GM12878 (cell line): ENCODE results near the gene AHCYL2. TPM values are rescaled to one million over a fixed set of nuclear protein-coding genes. Genes with fewer than 3 reads are reported as not detected.

Experiments
- ATAC-seq: fragments of 200-7000 bp; cut with Tn5 transposase; 3 replicates; pipeline ENCODE4 v1.9.1; 2020; ENCODE audit warnings: mild to moderate bottlenecking, moderate library complexity
- BruUV-seq: library from RNA; stranded (reverse); fragments of 400-500 nt; replicated peaks from 2 replicates; lab custom pipeline; 2021; lab: Mats Ljungman, UMichigan
- CTCF ChIA-PET: fragments of 300-600 bp; sonication (Branson Sonifier 250); formaldehyde crosslinking; extraction: SDS; loops from one replicate; lab custom pipeline; 2021; ENCODE audit warnings: inconsistent platforms; lab: Yijun Ruan, JAX
- POLR2A ChIA-PET: fragments of 350-600 bp; formaldehyde crosslinking; extraction: SDS; loops from one replicate; lab custom pipeline; 2021; ENCODE audit warnings: inconsistent platforms; lab: Charles Lee
- RAD21 ChIA-PET: fragments of 300-600 bp; sonication (Branson Sonifier 250); formaldehyde crosslinking; loops from one replicate; lab custom pipeline; 2023; ENCODE audit warnings: antibody characterized with exemption; ENCODE audit not compliant: unreplicated experiment; lab: Charles Lee
- SMC1A ChIA-PET: fragments of 300-600 bp; sonication (Branson Sonifier 250); formaldehyde crosslinking; loops from one replicate; lab custom pipeline; 2023; ENCODE audit not compliant: unreplicated experiment, uncharacterized antibody; lab: Charles Lee
- DNase-seq: peaks from one replicate; pipeline ENCODE4 v3.0.0-alpha.2; 2011; ENCODE audit warnings: low read depth, low spot score
- FAIRE-seq: peaks from 3 replicates; lab custom pipeline; 2011; peaks lifted over from hg19 to GRCh38; lab: Jason Lieb, UNC
- H2AFZ ChIP-seq: 2 replicates; pipeline ENCODE4 v1.6.0; 2011; ENCODE audit warnings: low read depth, low read length, control low read depth; ENCODE audit not compliant: control insufficient read depth
- H3K27ac ChIP-seq: 2 replicates; pipeline ENCODE4 v1.5.1; 2011; ENCODE audit warnings: control low read depth; ENCODE audit not compliant: control insufficient read depth, insufficient read depth
- H3K27me3 ChIP-seq, 2 experiments: replicated peaks in 1 of 2; 2 replicates each; pipeline versions ENCODE4 v1.6.0 to v1.6.1; 2011; ENCODE audit warnings: low read length in 1 of 2; ENCODE audit not compliant: control insufficient read depth in 2 of 2, insufficient read depth in 2 of 2
- H3K36me3 ChIP-seq, 2 experiments: 2 replicates each; pipeline ENCODE4 v1.5.1; 2011; ENCODE audit warnings: low read length in 1 of 2; ENCODE audit not compliant: control insufficient read depth in 2 of 2, insufficient read depth in 2 of 2
- H3K4me1 ChIP-seq: 2 replicates; pipeline ENCODE4 v1.6.1; 2011; ENCODE audit warnings: mild to moderate bottlenecking, low read length, moderate library complexity, mixed read lengths; ENCODE audit not compliant: control insufficient read depth, insufficient read depth
- H3K4me2 ChIP-seq: 2 replicates; pipeline ENCODE4 v1.6.0; 2011; ENCODE audit warnings: control low read depth; ENCODE audit not compliant: control insufficient read depth, insufficient read depth
- H3K4me3 ChIP-seq: fragments of 200-600 bp; sonication (generic); 2 replicates; pipeline ENCODE4 v1.5.1; 2016
- H3K79me2 ChIP-seq: 2 replicates; pipeline ENCODE4 v1.6.0; 2011; ENCODE audit warnings: low read length; ENCODE audit not compliant: control insufficient read depth, insufficient read depth
- H3K9ac ChIP-seq: 2 replicates; pipeline ENCODE4 v1.8.0; 2011; ENCODE audit warnings: low read length, control low read depth, mixed read lengths; ENCODE audit not compliant: control insufficient read depth, insufficient read depth
- H3K9me3 ChIP-seq: replicated peaks from 3 replicates; pipeline ENCODE4 v1.5.1; 2011; ENCODE audit warnings: mild to moderate bottlenecking, low read length; ENCODE audit not compliant: control insufficient read depth, insufficient read depth
- H4K20me1 ChIP-seq: 2 replicates; pipeline ENCODE4 v1.6.0; 2011; ENCODE audit not compliant: control insufficient read depth, insufficient read depth
- BACH1 ChIP-seq: fragments of 450-650 bp; IDR thresholded peaks from 2 replicates; pipeline ENCODE4 v1.6.1; 2017; ENCODE audit warnings: mild to moderate bottlenecking, borderline replicate concordance
- ESRRA ChIP-seq: IDR thresholded peaks from 2 replicates; pipeline ENCODE4 v1.6.1; 2012; ENCODE audit warnings: mild to moderate bottlenecking, low read length, improper control_type of control experiment
- IKZF1 ChIP-seq: fragments of 450-650 bp; conservative IDR thresholded peaks from 2 replicates; pipeline ENCODE4 v1.6.1; 2017; ENCODE audit warnings: antibody characterized with exemption, mild to moderate bottlenecking
- WRNIP1 ChIP-seq: IDR thresholded peaks from 2 replicates; pipeline ENCODE4 v1.6.1; 2011; ENCODE audit warnings: low read depth, low read length, improper control_type of control experiment, borderline replicate concordance
- ZNF384 ChIP-seq: IDR thresholded peaks from 2 replicates; pipeline ENCODE4 v1.6.1; 2012; ENCODE audit warnings: low read depth, mild to moderate bottlenecking, low read length, improper control_type of control experiment, borderline replicate concordance
- ZZZ3 ChIP-seq: IDR thresholded peaks from 2 replicates; pipeline ENCODE4 v1.6.1; 2011; ENCODE audit warnings: low read depth; ENCODE audit not compliant: control insufficient read depth, insufficient read length
- WGBS: methylation state at CpG from one replicate; pipeline ENCODE4 v1.1.6; 2016; ENCODE audit warnings: low lambda C conversion rate; ENCODE audit not compliant: insufficient replicate concordance, insufficient coverage; ENCODE audit errors: missing lambda C conversion rate; 5-methylcytosine and 5-hydroxymethylcytosine counted together
- in situ Hi-C: fragments of 300-500 bp; cut with MboI; formaldehyde crosslinking; loops from 9 replicates; pipeline ENCODE4 v1.14.3; 2018; ENCODE audit warnings: mixed read lengths
- intact Hi-C: fragments of 100-400 bp; cut with micrococcal nuclease; formaldehyde crosslinking; loops from one replicate; pipeline ENCODE4 v1.14.2; 2022; ENCODE audit not compliant: unreplicated experiment
- polyA plus RNA-seq, 11 experiments: library from polyadenylated mRNA; depleted of rRNA in 4 of 11; unstranded in 6 of 11; stranded (reverse) in 5 of 11; fragments of >200 nt; fragmentation: Nextera tagmentation in 4 of 11; fragmentation: Illumina TruSeq in 1 of 11; extraction: Ambion mirVana in 4 of 11; extraction: Trizol in 1 of 11; gene quantifications; 1 replicate in 1 of 11; 2 replicates in 10 of 11; pipeline versions ENCODE4 v1.2.1 to v1.2.3, GENCODE V29; 2011 to 2016; ENCODE audit warnings: inconsistent platforms in 2 of 11, missing spikeins in 2 of 11, low read depth in 1 of 11
- total RNA-seq, 4 experiments: library from RNA; depleted of rRNA in 3 of 4; stranded (reverse); fragments of >200 nt in 3 of 4; fragmentation: Illumina TruSeq in 1 of 4; extraction: Trizol in 1 of 4; gene quantifications; 2 replicates each; pipeline versions ENCODE4 v1.2.1 to v1.2.3, GENCODE V29; 2013 to 2021
- TF ChIP-seq, protein P1 (sequence below): fragments of 450-650 bp; IDR thresholded peaks from 2 replicates; pipeline ENCODE4 v1.6.1; 2016; ENCODE audit warnings: mild to moderate bottlenecking
- TF ChIP-seq, protein P2 (sequence below): fragments of 450-650 bp; IDR thresholded peaks from 2 replicates; pipeline ENCODE4 v1.6.1; 2017; ENCODE audit warnings: borderline replicate concordance

The AHCYL2 gene
- total and polyA plus RNA-seq, 10 of the 15 experiments (the other 5 are each of a cell fraction or from before 2014, with no cell fraction given): 1.7 to 29.1 (median 5.4) TPM

DNA sequence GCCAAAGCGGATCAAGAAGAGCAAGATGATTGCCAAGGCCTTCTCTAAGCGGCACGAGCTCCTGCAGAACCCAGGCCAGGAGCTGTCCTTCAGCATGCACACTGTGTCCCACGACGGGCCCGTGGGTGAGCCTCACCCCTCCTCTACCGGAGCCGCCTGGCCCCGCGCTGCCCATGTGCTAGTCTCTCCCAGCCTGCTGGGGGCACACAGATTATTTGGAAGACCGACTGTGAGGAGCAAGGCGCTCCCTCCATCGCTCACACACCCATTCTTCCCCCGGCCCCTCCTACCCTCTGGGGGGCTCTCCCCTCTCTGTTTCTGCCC is 13.9 kb upstream of the AHCYL2 start:
- no peak overlapping the region for H3K4me2 ChIP-seq
- H3K4me3 ChIP-seq: no peak overlapping the region
- no peaks in the 10 kb centered on the region for H3K79me2 ChIP-seq
- no peak for FAIRE-seq
- CTCF ChIA-PET: interaction anchor here (0.6 to 9.6 kb wide), 25 partner anchors 20 to 784 kb away, joined by 3 to 109 read pairs (median 4); no protein-coding TSS in a partner anchor
- no peak for ATAC-seq
- intact Hi-C loops (loop anchor here (1.0 to 10.0 kb wide), 4 partner anchors 48 to 307 kb away; no protein-coding TSS in a partner anchor), in situ Hi-C loops (loop anchor here (5.0 kb wide), 1 partner anchor 304 kb away; no protein-coding TSS in a partner anchor)
- peaks cover 0 to 3% of the 10 kb centered on the region in 2 experiments; a peak in 1 of 4 replicates for H3K36me3 ChIP-seq
- no peak for DNase-seq
- no peak overlapping the region for H3K27ac ChIP-seq
- H3K4me1 ChIP-seq: no peaks in the 10 kb centered on the region
- POLR2A ChIA-PET: no interaction called here
- H4K20me1 ChIP-seq: no peaks in the 10 kb centered on the region
- SMC1A ChIA-PET: interaction anchor here (0.6 to 5.8 kb wide), 17 partner anchors 11 to 582 kb away, joined by 3 to 70 read pairs (median 4); partner anchors contain the start of genes ATP6V1F and TSPAN33
- RAD21 ChIA-PET: interaction anchor here (0.6 to 7.3 kb wide), 14 partner anchors 25 to 784 kb away, joined by 3 to 67 read pairs (median 5); no protein-coding TSS in a partner anchor
- no TSS peak for BruUV-seq
- H3K9ac ChIP-seq: no peak overlapping the region
- H3K9me3 ChIP-seq: no peaks in the 10 kb centered on the region
- H3K27me3 ChIP-seq: no peaks in the 10 kb centered on the region
- no peak for TF ChIP-seq ZZZ3
- no peak for TF ChIP-seq ZNF384
- TF ChIP-seq WRNIP1: no peak
- no peak for TF ChIP-seq ESRRA
- no peak for TF ChIP-seq BACH1
- TF ChIP-seq, protein P1, sequence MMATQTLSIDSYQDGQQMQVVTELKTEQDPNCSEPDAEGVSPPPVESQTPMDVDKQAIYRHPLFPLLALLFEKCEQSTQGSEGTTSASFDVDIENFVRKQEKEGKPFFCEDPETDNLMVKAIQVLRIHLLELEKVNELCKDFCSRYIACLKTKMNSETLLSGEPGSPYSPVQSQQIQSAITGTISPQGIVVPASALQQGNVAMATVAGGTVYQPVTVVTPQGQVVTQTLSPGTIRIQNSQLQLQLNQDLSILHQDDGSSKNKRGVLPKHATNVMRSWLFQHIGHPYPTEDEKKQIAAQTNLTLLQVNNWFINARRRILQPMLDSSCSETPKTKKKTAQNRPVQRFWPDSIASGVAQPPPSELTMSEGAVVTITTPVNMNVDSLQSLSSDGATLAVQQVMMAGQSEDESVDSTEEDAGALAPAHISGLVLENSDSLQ: no peak
- TF ChIP-seq IKZF1: 0 out of 2 replicates have a peak, but pooled peaks have one; percentile 1
- TF ChIP-seq, protein P2, sequence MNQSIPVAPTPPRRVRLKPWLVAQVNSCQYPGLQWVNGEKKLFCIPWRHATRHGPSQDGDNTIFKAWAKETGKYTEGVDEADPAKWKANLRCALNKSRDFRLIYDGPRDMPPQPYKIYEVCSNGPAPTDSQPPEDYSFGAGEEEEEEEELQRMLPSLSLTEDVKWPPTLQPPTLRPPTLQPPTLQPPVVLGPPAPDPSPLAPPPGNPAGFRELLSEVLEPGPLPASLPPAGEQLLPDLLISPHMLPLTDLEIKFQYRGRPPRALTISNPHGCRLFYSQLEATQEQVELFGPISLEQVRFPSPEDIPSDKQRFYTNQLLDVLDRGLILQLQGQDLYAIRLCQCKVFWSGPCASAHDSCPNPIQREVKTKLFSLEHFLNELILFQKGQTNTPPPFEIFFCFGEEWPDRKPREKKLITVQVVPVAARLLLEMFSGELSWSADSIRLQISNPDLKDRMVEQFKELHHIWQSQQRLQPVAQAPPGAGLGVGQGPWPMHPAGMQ: no peak
- H2AFZ ChIP-seq: no peak overlapping the region
- WGBS: 76% methylated on average over 14 of the region's 14 CpGs
